Hepatocyte (in vitro differentiated cells): Measurements from ENCODE around the gene MED16.

Source experiments
- CTCF ChIP-seq: fragments of 200-600 bp; sonication (generic); IDR thresholded peaks from 2 replicates; pipeline ENCODE4 v1.5.1; 2016; ENCODE audit warnings: antibody characterized with exemption, mild to moderate bottlenecking; ENCODE audit not compliant: poor library complexity
- EZH2 ChIP-seq: fragments of 200-600 bp; sonication (generic); IDR thresholded peaks from 2 replicates; pipeline ENCODE4 v1.6.1; 2016; ENCODE audit warnings: antibody characterized with exemption, mild to moderate bottlenecking, borderline replicate concordance

DNA sequence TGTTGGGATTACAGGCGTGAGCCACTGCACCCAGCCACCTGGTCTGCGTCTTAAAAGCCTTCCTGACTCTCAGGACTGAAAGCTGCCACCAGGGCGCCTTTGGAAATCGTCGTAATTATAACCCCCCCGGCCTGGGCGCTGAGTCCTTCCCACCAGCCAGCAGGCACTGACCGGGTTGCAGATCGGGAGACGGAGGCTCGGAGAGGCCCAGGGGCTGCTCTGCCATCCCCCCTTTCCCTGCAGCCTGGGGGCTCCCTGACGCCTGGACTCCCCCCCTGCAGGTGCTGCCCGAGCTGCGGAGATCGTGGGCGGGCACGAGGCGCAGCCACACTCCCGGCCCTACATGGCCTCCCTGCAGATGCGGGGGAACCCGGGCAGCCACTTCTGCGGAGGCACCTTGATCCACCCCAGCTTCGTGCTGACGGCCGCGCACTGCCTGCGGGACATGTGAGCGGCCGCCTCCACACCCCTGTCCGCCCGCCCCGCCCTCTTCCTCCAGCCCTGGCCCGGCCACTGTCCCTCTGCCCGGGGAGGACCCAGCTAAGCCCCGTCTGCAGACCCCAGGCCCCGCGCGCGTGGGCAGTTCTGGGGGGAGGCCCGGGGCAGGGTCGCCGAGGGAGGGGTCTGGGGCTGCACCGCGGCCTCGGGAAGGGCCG is 49.7 kb downstream of the MED16 start:
- TF ChIP-seq CTCF, result no peak
- peak; percentile 37 for TF ChIP-seq EZH2
